ENCODE measurements around the gene SOX13. TPM values are rescaled to one million over a fixed set of nuclear protein-coding genes. Genes with fewer than 3 reads are reported as not detected.

SOX13 gene
- total and polyA plus RNA-seq, 10 of the 15 experiments (the other 5 are each of a cell fraction or from before 2014, with no cell fraction given) = 0.04 to 0.31 (median 0.11) TPM; not detected in 7

DNA sequence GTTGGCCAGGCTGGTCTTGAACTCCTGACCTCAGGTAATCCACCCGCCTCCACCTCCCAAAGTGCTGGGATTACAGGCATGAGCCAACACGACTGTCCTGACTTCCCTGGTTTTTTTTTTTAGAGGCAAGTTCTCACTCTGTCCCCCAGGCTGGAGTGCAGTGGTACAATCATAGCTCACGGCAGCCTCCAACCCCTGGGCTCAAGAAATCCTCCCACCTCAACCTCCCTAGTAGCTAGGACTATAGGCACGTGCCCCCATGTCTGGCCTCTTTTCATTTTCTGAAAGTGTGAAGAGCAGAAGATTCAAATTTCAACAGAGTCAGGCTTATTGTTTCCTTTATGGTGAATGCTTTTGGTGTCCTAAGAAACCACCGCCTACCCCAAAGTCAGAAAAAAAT, 21.7 kb upstream of the SOX13 start:
- no peak overlapping the region for H3K4me2 ChIP-seq (ENCODE audit: control insufficient read depth, insufficient read depth)
- TF ChIP-seq KLF5 (IDR thresholded peaks at IDR 0.05; ENCODE audit: partially characterized antibody) (no peak), HCFC1 (IDR thresholded peaks at IDR 0.05; ENCODE audit: low read length) (no peak), CBX5 (IDR thresholded peaks at IDR 0.05; ENCODE audit: low read depth) (no peak), MYB (IDR thresholded peaks at IDR 0.05; ENCODE audit: borderline replicate concordance, low read depth, low read length) (no peak), SMC3 (IDR thresholded peaks at IDR 0.05; ENCODE audit: borderline replicate concordance, low read length) (no peak), TBL1XR1 (IDR thresholded peaks at IDR 0.05; ENCODE audit: low read depth, low read length) (no peak), SMAD1 (IDR thresholded peaks at IDR 0.05; ENCODE audit: low read depth, partially characterized antibody) (no peak), HDAC6 (IDR thresholded peaks at IDR 0.05; ENCODE audit: unreplicated experiment) (no peak), CHD1 (IDR thresholded peaks at IDR 0.05; ENCODE audit: low read depth, low read length) (no peak), SMAD5 (IDR thresholded peaks at IDR 0.05; ENCODE audit: low read depth) (no peak), ZNF622 (IDR thresholded peaks at IDR 0.05) (no peak)
- TF ChIP-seq, protein P1, sequence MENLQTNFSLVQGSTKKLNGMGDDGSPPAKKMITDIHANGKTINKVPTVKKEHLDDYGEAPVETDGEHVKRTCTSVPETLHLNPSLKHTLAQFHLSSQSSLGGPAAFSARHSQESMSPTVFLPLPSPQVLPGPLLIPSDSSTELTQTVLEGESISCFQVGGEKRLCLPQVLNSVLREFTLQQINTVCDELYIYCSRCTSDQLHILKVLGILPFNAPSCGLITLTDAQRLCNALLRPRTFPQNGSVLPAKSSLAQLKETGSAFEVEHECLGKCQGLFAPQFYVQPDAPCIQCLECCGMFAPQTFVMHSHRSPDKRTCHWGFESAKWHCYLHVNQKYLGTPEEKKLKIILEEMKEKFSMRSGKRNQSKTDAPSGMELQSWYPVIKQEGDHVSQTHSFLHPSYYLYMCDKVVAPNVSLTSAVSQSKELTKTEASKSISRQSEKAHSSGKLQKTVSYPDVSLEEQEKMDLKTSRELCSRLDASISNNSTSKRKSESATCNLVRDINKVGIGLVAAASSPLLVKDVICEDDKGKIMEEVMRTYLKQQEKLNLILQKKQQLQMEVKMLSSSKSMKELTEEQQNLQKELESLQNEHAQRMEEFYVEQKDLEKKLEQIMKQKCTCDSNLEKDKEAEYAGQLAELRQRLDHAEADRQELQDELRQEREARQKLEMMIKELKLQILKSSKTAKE (IDR thresholded peaks at IDR 0.05; ENCODE audit: low read depth, poor library complexity, severe bottlenecking) = no peak
- no TSS peak for BruUV-seq (replicated peaks)
- H3K27ac ChIP-seq (ENCODE audit: control insufficient read depth, insufficient read depth) = no peak overlapping the region
- H3K36me3 ChIP-seq (ENCODE audit: control insufficient read depth in 2 of 2, insufficient read depth in 2 of 2, low read length in 1 of 2) = no peaks in the 10 kb centered on the region
- intact Hi-C loops (cut with micrococcal nuclease; ENCODE audit: unreplicated experiment) = no loop called here
- no peaks in the 10 kb centered on the region; the same call in 1 of the 2 replicates for H4K20me1 ChIP-seq (ENCODE audit: control insufficient read depth, insufficient read depth)
- H3K9me3 ChIP-seq (replicated peaks; ENCODE audit: control insufficient read depth, insufficient read depth, low read length) = no peaks in the 10 kb centered on the region
- SMC1A ChIA-PET (ENCODE audit: uncharacterized antibody, unreplicated experiment) = interaction anchor here (0.7 kb wide), 1 partner anchor 18 kb away, joined by 4 read pairs; no protein-coding TSS in a partner anchor
- H2AFZ ChIP-seq (ENCODE audit: control insufficient read depth, low read depth, low read length) = no peak overlapping the region
- H3K9ac ChIP-seq (ENCODE audit: control insufficient read depth, insufficient read depth, low read length) = no peak overlapping the region
- no peak for ATAC-seq
- no peak for FAIRE-seq
- 59% methylated on average over 5 of the region's 5 CpGs for WGBS (ENCODE audit: insufficient coverage, insufficient replicate concordance, low lambda C conversion rate, missing lambda C conversion rate)
- POLR2A ChIA-PET = no interaction called here
- RAD21 ChIA-PET (ENCODE audit: unreplicated experiment) = no interaction called here
- H3K27me3 ChIP-seq (replicated peaks in 1 of 2; ENCODE audit: control insufficient read depth in 2 of 2, insufficient read depth in 2 of 2, low read length in 1 of 2) = no peaks in the 10 kb centered on the region
- H3K4me1 ChIP-seq (ENCODE audit: control insufficient read depth, insufficient read depth, low read length) = no peaks in the 10 kb centered on the region
- in situ Hi-C loops (cut with MboI) = no loop called here
- no peak overlapping the region for H3K4me3 ChIP-seq
- no peaks in the 10 kb centered on the region for H3K79me2 ChIP-seq (ENCODE audit: control insufficient read depth, insufficient read depth, low read length)
- CTCF ChIA-PET = interaction anchor here (0.8 kb wide), 1 partner anchor 79 kb away, joined by 4 read pairs; no protein-coding TSS in a partner anchor
- no peak for DNase-seq (ENCODE audit: low read depth, low spot score)
